K562 (cell line): ENCODE data around the gene CRTC3. TPM values are rescaled to one million over a fixed set of nuclear protein-coding genes. Genes with fewer than 3 reads are reported as not detected.

ENCODE experiments used
- CHCHD3 ChIP-seq: fragments of 250-450 bp; sonication (Bioruptor Pico); IDR thresholded peaks from 2 replicates; pipeline ENCODE4 v2.1.2; 2022; ENCODE audit warnings: mild to moderate bottlenecking
- E2F8 ChIP-seq: fragments of 450-650 bp; IDR thresholded peaks from 2 replicates; pipeline ENCODE4 v1.7.1; 2018; ENCODE audit warnings: mild to moderate bottlenecking, low read depth; ENCODE audit not compliant: partially characterized antibody
- EP400 ChIP-seq: fragments of 450-650 bp; IDR thresholded peaks from 2 replicates; pipeline ENCODE4 v1.6.1; 2017; ENCODE audit warnings: antibody characterized with exemption, mild to moderate bottlenecking, moderate library complexity
- FOXK1 ChIP-seq: sonication (generic); formaldehyde crosslinking; IDR thresholded peaks from 2 replicates; pipeline ENCODE4 v1.8.0; 2022; ENCODE audit warnings: missing genetic modification reagents, mild to moderate bottlenecking, borderline replicate concordance
- JUNB ChIP-seq: fragments of 450-650 bp; formaldehyde crosslinking; conservative IDR thresholded peaks from 2 replicates; pipeline ENCODE4 v1.4.0; 2020; ENCODE audit warnings: mild to moderate bottlenecking
- KLF13 ChIP-seq: fragments of 450-650 bp; IDR thresholded peaks from 2 replicates; pipeline ENCODE4 v1.6.1; 2016; ENCODE audit warnings: missing genetic modification characterization, low read depth, mild to moderate bottlenecking, missing compliant biosample characterization, moderate library complexity, borderline replicate concordance
- MBD2 ChIP-seq: sonication (generic); IDR thresholded peaks from 2 replicates; pipeline ENCODE4 v1.6.1; 2016; ENCODE audit warnings: low read depth, borderline replicate concordance
- MCM7 ChIP-seq, 2 experiments: fragments of 450-650 bp; IDR thresholded peaks; 2 replicates each; pipeline ENCODE4 v1.6.1; 2016 to 2018
- MLLT1 ChIP-seq, 2 experiments: fragments of 450-650 bp; IDR thresholded peaks; 2 replicates each; pipeline ENCODE4 v1.6.1; 2016
- NEUROD1 ChIP-seq: fragments of 150-350 bp; IDR thresholded peaks from 2 replicates; pipeline ENCODE4 v1.6.1; 2014; ENCODE audit warnings: borderline replicate concordance, low read length, low read depth; ENCODE audit not compliant: partially characterized antibody
- NFE2L1 ChIP-seq: fragments of 450-650 bp; IDR thresholded peaks from 2 replicates; pipeline ENCODE4 v1.6.1; 2016; ENCODE audit warnings: missing genetic modification characterization, low read depth, mild to moderate bottlenecking, missing compliant biosample characterization, moderate library complexity, borderline replicate concordance
- NFIC ChIP-seq: fragments of 450-650 bp; IDR thresholded peaks from 2 replicates; pipeline ENCODE4 v1.6.1; 2017; ENCODE audit warnings: mild to moderate bottlenecking, inconsistent platforms
- SIN3A ChIP-seq, 2 experiments: fragments of 150-350 bp in 1 of 2; IDR thresholded peaks; 2 replicates each; pipeline ENCODE4 v1.6.1; 2011 to 2016; ENCODE audit warnings: borderline replicate concordance in 2 of 2, low read depth in 2 of 2, low read length in 2 of 2, mild to moderate bottlenecking in 2 of 2, moderate library complexity in 2 of 2; ENCODE audit not compliant: control insufficient read depth in 1 of 2
- SMAD3 ChIP-seq: fragments of 450-650 bp; formaldehyde crosslinking; conservative IDR thresholded peaks from 2 replicates; pipeline ENCODE4 v1.4.0; 2020; ENCODE audit warnings: mild to moderate bottlenecking
- TEAD1 ChIP-seq, 2 experiments: fragments of 450-650 bp in 1 of 2; sonication (generic) in 1 of 2; formaldehyde crosslinking; IDR thresholded peaks; 2 replicates each; pipeline versions ENCODE4 v1.4.0 to v1.8.0; 2020 to 2022; ENCODE audit warnings: mild to moderate bottlenecking in 2 of 2, missing genetic modification reagents in 1 of 2
- ZMIZ1 ChIP-seq, 2 experiments: fragments of 150-350 bp in 1 of 2; IDR thresholded peaks; 2 replicates each; pipeline ENCODE4 v1.6.1; 2012 to 2016; ENCODE audit warnings: low read depth in 2 of 2, low read length in 2 of 2, mild to moderate bottlenecking in 1 of 2, moderate library complexity in 1 of 2
- ZNF23 ChIP-seq: fragments of 250-450 bp; sonication (Bioruptor Pico); IDR thresholded peaks from 2 replicates; pipeline ENCODE4 v1.4.0; 2020; ENCODE audit warnings: mild to moderate bottlenecking
- ZNF274 ChIP-seq: IDR thresholded peaks from 2 replicates; pipeline ENCODE4 v1.6.1; 2011; ENCODE audit warnings: low read depth, mild to moderate bottlenecking, low read length, moderate library complexity, borderline replicate concordance
- ZNF583 ChIP-seq: fragments of 250-450 bp; sonication (Bioruptor Pico); IDR thresholded peaks from 2 replicates; pipeline ENCODE4 v1.4.0; 2020
- ZNF75A ChIP-seq: fragments of 450-650 bp; formaldehyde crosslinking; IDR thresholded peaks from 2 replicates; pipeline ENCODE4 v1.4.0; 2020; ENCODE audit warnings: mild to moderate bottlenecking
- polyA plus RNA-seq, 8 experiments: library from polyadenylated mRNA; depleted of rRNA in 4 of 8; stranded (reverse) in 5 of 8; unstranded in 3 of 8; fragments of >200 nt; fragmentation: Nextera tagmentation in 2 of 8; fragmentation: Illumina TruSeq in 1 of 8; extraction: Ambion mirVana in 2 of 8; extraction: Trizol in 1 of 8; gene quantifications; 2 replicates each; pipeline versions ENCODE4 v1.2.1 to v1.2.3, GENCODE V29; 2011 to 2014; ENCODE audit warnings: inconsistent platforms in 1 of 8, missing spikeins in 1 of 8
- total RNA-seq, 7 experiments: library from RNA; depleted of rRNA in 6 of 7; stranded (reverse); fragments of >200 nt in 6 of 7; fragmentation: Illumina TruSeq in 2 of 7; extraction: Trizol in 2 of 7; gene quantifications; 2 replicates each; pipeline versions ENCODE4 v1.2.1 to v1.2.3, GENCODE V29; 2011 to 2021; ENCODE audit warnings: low replicate concordance in 1 of 7

CRTC3 gene
- total and polyA plus RNA-seq, 9 of the 15 experiments (the other 6 are each of a cell fraction or from before 2014, with no cell fraction given): 1.2 to 19.0 (median 11.6) TPM

GRCh38 chr15:90529371-90530249 is at the start of gene CRTC3 (continued):
- TF ChIP-seq ZMIZ1 (IDR thresholded peaks at IDR 0.05; ENCODE audit: low read depth in 2 of 2, low read length in 2 of 2): no peak
- TF ChIP-seq MBD2: no peak
- no peak for TF ChIP-seq MCM7 (IDR thresholded peaks at IDR 0.05)
- TF ChIP-seq E2F8: no peak
- no peak for TF ChIP-seq KLF13 (tag)
- TF ChIP-seq TEAD1 (CRISPR knock-in tag; IDR thresholded peaks at IDR 0.05): 0 out of 4 replicates have a peak, but pooled peaks of 1 of the 2 experiments have one; percentile 29
- no peak for TF ChIP-seq NEUROD1
- no peak for TF ChIP-seq SMAD3 (CRISPR knock-in tag)
- TF ChIP-seq ZNF75A (CRISPR knock-in tag): no peak
- no peak for TF ChIP-seq ZNF583 (CRISPR knock-in tag)
- TF ChIP-seq JUNB (CRISPR knock-in tag): no peak
- no peak for TF ChIP-seq NFE2L1 (tag)
- no peak for TF ChIP-seq ZNF274
- TF ChIP-seq ZNF23: no peak
- TF ChIP-seq MLLT1 (IDR thresholded peaks at IDR 0.05): no peak
- TF ChIP-seq CHCHD3 (CRISPR knock-in tag): no peak
- no peak for TF ChIP-seq FOXK1 (CRISPR knock-in tag)
- no peak; the same call in 1 of the 2 replicates for TF ChIP-seq NFIC
- no peak for TF ChIP-seq EP400
- TF ChIP-seq SIN3A (IDR thresholded peaks at IDR 0.05; ENCODE audit: borderline replicate concordance in 2 of 2, control insufficient read depth in 1 of 2, low read depth in 2 of 2, low read length in 2 of 2): peak in 1 of 2 experiments; percentile 30; a peak in 2 of 4 replicates
